GM19328 (cell line): ENCODE results near the gene ACACB.
"Not testable (repeated sequence)": the region's sequence is repeated elsewhere in the genome, so short reads cannot be mapped to it uniquely, and the experiment has no call there.

Experiments
- ATAC-seq: cut with Tn5 transposase; IDR thresholded peaks from one replicate; pipeline ENCODE4 v1.9.1; 2021; ENCODE audit warnings: mild to moderate bottlenecking, moderate library complexity; ENCODE audit not compliant: unreplicated experiment

Gene ACACB

DNA sequence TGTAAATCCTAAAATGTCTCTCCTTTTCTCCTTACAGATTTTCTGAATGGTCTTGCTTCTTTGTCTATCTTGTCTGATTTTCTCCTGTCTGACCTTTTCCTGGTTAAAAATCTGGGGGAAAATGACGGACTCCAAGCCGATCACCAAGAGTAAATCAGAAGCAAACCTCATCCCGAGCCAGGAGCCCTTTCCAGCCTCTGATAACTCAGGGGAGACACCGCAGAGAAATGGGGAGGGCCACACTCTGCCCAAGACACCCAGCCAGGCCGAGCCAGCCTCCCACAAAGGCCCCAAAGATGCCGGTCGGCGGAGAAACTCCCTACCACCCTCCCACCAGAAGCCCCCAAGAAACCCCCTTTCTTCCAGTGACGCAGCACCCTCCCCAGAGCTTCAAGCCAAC, 23.0 kb downstream of the ACACB start:
- no peak for ATAC-seq

DNA sequence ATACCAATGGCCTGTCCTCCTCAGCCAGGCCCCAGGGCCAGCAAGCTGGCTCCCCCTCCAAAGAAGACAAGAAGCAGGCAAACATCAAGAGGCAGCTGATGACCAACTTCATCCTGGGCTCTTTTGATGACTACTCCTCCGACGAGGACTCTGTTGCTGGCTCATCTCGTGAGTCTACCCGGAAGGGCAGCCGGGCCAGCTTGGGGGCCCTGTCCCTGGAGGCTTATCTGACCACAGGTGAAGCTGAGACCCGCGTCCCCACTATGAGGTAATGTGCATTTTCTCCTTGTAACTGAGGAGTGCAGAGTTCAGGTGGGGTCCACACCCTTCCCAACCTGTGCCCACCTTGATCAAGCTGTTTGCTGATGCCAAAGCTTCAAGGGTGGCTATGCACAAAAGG, 23.4 kb downstream of the ACACB start:
- ATAC-seq = no peak

DNA sequence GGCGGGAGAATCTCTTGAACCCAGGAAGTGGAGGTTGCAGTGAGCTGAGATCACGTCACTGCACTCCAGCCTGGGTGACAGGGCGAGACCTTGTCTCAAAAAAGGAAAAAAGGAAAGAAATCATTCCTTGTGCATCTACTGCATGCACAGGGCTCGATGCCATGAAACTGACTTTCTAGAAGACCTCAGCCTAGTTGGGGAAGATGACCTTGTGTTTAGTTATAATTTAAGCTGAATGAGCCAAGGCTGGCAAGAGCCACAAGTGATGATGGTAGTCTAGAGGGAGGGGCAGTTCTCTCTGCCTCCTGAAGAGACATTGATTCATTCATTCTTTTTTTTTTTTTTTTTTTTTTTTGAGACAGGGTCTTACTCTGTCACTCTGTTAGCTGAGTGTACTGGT, 24.2 kb downstream of the ACACB start:
- ATAC-seq = no peak

DNA sequence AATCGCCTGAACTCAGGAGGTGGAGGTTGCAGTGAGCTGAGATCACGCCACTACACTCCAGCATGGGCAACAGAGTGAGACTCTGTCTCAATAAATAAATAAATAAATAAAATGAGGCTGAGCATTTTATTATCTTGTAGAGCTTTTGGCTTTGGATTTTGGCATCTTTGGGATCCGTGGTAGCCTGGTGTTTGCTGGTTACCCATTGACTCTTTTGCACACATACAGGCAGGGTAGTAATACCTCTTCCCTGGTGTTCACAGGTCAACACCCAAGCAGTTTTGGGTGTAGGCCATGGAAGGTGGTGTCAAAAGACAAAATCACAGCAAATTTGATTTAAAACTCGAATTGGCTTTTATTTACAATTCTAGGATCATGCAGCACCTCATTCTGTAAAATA, 27.8 kb downstream of the ACACB start:
- ATAC-seq = no peak

DNA sequence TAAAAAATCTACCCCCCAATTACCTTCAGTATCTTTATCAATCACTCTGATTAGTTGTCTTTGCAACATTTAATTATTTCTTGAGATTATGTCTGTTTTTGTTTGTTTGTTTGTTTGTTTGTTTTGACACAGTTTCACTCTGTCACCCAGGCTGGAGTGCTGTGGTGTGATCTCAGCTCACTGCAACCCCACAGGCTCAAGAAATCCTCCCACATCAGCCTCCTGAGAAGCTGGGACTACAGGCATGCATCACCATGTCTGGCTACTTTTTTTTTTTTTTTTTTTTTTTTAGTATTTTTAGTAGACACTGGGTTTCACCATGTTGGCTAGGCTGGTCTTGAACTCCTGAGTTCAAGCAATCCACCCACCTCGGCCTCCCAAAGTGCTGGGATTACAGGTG, 30.7 kb downstream of the ACACB start:
- ATAC-seq = not testable (repeated sequence)

DNA sequence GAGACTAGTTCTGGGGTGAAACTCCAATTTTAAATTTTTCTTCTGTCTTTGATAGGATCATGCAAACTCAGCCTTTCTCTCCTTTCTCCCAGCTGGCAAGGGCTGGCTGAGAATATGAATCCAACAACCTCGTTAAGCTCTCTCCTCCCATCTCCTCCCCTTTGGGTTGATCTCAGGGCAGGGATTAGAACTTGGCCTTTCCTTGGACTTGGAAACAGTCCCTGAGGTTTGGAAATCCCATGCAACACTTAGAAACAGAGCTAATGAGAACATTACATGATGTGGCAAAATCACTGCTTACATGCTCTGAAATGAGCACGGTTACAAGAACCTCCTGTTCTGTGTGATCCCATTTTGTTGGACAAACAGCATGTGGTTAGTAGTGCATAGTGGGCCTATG, 31.6 kb downstream of the ACACB start:
- no peak for ATAC-seq

DNA sequence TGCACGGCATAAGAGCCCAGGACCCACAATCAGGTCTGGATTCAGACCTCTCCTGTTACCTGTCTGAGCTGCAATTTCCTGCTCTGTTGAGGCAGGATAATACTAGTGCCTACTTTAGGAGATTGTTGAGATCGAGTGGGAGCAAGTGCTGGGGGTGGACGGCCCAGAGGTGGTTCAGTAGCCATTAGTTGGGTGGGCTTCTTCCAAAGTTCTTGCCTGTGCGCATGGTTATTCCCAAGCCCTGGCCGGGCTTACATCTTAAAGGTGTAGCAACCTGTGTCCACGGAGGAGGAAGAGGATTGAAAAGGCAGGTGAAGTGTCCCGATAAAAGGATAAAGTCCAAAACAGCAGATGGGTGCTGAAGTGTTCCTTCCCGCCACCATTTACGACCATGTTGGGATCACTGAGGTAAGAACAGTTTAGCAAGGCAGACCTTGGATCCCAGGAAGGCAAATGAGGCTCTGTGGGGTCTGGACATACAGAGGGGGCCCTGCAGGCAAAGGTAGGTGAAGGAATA, 33.8 kb downstream of the ACACB start:
- no peak for ATAC-seq

DNA sequence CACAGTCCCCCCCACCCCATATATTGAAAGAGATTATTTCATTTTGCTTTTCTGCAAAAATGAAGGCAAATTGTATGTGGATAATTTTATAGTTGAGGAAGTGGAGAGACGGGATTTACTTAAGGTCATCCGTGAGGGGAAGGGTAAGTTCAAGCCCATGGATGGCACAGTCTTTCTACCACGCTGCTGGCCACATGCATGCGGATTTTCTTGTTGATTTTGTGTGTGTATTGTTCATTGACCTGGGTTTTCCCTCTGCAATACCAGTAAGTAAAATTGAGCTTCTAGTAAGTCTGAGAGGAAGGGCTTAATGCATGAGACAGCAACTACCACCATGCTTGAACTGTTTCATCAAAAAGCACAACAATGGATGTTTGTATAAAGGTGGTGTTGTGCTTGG, 35.1 kb downstream of the ACACB start:
- ATAC-seq = no peak

DNA sequence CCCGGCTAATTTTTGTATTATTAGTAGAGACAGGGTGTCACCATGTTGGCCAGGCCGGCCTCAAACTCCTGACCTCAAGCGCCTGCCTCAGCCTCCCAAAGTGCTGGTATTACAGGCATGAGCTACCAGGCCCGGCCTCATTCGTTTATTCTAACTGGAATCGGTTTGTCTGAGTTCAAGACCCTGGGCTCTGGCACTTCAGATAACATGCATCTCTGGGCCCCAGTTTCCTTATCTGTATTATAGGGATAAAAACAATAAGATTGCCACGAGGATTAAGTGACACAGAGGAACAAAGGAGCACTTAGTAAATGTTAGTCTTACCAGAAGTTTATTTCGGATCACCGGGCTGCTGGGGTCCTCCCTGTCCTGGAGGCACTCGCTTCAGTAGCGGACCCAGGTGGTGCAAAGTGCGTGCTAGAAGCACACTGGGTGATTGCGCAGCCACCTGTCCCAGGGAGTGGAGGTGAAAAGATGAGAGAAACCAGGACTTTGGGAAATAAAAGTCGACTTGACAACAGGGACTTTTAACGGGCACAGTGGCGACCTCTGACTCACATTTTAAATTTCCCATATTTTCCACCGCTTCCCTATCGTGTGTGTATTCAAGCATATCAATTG, 37.5 kb downstream of the ACACB start:
- no peak for ATAC-seq

DNA sequence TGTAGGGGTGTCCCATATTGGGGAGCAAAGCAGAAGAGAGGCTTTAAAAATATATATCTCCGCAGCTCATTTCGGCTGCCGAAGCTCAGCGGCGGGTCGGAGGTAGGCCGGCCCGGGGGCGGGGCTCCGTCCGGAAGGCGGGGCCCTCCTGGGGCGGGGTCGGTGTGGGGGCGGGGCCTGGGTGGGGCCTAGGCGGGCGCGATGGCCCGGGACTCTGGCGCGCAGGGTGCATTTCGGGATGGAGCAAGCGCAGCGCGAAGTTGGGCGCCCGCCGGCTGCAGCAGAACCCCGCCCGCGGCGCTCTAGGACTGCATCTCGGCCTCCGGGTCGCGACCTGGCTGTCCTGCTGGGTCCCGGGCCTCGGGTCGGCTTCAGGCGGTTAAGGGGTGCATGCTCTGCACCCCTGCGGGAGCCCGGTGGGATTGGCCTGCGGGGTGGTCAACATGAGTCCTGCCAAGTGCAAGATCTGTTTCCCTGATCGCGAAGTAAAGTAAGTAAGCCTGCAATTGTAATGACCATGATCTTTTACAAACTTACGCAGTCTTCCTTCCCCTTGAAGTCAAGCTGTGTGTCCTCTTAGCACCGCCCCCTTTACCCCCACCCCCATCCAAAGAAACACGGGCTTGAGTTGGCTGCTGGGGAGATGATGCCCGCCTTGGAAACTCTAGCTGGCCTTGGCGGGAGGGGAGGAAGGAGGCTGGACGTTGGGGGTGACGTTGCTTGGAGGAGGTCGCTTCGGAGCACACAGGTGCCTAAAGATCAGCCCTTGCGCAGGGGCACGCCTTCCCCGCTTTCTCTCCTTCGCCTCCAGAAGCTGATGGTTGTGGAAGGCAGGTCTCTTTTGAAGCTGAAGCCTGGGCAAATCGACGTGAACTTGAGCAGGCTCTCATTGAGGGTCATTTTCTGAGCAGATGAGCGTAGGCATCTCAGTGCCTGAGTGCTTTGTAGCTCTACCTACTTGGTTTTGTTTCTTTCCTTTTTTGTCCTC, 38.4 kb downstream of the ACACB start:
- ATAC-seq = peak; percentile 86

DNA sequence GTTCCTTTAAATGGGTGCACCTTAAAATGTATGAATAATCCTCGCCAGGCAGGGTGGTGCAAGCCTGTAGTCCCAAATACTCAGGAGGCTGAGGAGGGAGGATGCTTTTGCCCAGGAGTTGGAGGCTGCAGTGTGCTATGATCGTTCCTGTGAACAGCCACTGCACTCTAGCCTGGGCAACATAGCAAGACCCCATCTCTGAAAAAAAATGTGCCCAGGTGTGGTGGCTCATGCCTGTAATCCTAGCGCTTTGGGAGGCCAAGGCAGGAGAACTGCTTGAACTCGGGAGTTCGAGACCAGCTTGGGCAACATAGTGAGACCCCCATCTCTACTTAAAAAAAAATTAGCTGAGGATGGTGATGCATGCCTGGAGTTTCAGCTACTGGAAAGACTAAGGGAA, 39.6 kb downstream of the ACACB start:
- no peak for ATAC-seq

DNA sequence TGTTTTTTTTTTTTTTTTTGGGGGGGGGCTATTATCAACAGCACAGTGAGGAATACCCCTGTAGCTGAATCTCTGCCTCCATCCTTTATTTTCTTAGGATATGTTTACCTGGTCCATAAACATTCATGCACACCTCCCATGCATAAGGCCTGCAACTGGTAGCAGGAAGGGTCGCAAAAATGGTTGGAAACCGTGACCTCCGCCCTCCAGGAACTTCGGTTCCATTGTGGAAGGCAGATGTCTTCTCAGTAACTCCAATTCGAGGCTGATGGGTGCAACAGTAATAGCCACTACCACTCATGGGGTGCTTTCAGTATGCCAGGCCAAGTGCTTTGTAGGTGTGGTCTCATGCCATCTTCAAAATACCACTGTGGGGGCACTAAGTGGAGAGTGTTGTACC, 40.2 kb downstream of the ACACB start:
- no peak for ATAC-seq

DNA sequence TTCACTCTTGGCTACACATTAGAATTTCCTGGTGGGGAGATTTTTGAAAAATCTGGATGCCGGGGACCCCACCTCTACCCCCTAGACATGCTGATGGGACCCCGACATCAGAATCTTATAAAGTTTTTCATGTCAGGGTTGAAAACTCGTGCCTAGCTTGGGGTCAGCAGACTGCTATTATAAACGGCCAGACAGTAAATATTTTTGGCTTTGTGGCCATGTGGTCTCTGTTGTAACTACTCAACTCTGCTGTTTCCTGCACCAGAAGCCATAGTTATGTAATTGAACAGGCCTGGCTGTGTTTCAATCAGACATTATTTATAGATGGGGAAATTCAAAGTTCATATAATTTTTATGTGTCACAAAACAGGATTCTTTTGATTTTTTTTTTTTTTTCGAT, 41.6 kb downstream of the ACACB start:
- no peak for ATAC-seq

DNA sequence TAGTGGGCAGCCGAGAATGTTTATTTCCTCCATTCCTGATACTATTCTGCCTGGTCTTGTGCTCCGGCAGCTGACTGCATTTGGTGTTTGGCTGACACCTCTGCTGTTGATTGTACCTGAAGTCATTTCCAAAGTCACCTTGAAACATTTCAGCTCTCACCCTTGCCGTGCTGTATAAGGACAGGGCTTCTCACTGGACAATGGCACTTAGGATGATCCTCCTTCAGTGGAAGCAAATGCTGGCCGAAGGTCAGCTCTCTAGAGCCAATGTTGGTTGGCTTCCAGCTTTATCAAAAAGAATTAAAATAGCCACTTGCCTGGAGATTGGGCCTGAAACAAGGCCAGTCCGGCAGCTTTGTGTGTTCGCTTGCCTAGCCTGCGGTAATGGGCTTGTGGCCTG, 44.0 kb downstream of the ACACB start:
- ATAC-seq = no peak

DNA sequence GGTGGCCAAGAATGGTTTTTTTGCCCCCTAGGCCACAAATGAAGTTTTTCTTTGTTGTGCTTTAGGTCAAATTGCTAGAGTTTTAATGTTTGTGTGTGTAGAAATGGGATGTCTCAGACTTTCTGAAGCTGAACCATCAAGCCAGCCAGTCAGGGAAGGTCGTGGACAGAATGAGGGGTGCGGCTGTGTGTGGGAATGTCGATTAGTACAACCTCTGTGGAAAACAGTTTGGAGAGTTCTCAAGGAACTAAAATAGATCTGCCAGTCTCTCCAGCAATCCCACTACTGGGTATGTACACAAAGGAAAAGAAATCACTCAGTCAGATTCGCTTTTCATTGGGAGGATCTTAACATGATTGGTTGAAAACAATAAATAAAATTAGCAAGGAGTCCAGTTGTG, 44.5 kb downstream of the ACACB start:
- no peak for ATAC-seq

DNA sequence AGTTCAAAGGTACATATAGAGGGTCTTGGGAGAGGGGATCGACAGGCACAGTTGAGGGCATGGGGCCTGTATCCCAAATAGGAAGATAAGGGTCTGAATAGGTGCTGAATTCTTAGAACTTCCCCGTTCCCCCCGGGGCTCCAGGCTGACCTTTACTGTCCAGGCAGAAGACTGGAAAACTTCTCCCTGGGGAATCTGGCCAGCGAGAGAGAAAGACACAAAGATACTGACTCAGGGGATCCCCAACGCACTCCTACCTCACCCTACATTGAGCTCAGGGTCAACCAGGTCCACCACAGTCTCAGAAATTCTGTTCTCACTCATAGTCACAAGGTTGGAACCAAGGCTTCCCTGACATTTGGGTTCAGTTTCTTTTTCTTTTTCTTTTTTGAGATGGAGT, 46.2 kb downstream of the ACACB start:
- no peak for ATAC-seq

DNA sequence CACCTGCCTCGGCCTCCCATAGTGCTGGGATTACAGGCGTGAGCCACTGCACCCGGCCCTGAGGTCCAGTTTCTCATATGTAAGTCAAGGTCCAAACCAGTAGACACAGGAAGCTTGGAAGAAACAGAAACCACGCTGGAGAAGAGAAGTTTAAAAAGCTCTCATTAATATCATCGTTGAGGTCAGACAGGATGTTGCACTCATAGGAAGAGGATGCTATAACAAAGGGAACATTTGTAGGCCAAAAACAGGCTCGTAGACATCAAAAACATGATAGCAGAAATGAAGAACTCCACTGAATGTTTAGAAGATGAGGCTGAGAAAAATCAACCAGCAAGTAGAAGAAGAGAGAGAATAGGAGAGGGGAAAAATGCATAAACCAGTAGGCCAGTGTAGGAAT, 46.8 kb downstream of the ACACB start:
- no peak for ATAC-seq

DNA sequence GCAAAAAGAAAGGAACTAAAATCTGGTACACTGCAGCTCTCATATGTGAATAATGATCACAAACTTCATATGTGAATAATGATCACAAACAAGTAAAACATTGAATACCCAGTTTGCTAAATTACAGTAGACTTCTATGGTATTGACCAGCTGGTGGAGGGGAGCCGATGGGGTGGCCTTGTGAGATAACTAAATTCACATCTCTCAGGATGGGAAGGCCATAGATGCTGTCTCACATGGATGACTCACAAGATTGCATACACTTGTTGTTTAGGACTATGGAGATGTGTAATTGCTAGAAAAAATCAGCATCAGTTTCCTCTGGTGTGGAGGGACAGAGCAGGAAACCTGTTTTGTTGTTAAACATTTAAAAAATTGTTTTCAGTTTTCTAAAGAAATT, 49.2 kb downstream of the ACACB start:
- no peak for ATAC-seq

DNA sequence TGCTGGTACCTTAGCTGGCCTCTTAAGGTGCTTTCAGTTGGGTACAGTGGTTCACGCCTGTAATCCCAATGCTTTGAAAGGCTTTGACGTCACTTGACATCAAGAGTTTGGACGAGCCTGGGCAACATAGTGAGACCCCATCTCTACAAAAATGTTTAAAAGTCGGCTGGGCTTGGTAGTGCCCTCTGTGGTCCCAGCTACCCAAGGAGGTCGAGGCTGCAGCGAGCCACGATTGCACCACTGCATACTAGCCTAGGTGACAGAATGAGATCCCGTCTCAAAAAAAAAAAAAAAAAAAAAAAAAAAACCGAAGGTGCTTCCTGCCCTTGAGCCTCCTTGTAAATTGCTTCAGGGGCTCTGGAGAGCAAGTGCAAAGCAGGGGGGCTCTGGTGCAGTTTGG, 50.0 kb downstream of the ACACB start:
- ATAC-seq = no peak

DNA sequence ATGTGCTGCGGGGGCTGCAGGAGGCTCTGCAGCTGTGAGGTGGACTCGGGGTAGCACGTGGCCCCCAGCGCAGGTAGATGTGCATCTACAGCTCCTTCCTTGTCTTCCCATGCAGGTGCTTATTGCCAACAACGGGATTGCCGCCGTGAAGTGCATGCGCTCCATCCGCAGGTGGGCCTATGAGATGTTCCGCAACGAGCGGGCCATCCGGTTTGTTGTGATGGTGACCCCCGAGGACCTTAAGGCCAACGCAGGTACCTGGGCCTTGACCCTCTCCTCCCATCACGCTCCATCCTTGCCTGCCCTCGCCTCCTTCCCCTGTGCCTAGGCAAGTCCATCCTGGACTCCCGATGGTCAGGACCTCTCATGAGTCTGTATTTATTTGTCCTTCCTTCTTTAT, 51.4 kb downstream of the ACACB start:
- ATAC-seq = no peak

DNA sequence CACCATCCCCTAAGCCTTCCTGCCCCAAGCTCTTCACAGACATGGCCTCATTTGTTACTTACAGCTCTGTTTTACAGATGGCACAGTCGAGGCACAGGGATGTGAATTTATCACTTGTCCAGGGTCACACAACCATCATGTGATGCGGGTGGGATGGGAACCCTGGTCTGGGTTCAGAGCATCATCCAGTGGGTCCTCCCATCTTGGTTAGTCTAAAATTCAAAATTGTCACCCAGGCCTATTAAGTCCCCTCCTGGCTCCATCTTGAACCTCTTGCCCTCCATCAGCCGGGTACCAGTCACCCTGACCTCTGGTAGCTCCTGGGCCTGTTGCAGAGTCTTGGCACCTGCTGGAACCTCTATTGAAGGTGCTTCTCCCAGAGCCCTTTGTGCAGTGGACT, 52.9 kb downstream of the ACACB start:
- ATAC-seq = no peak

DNA sequence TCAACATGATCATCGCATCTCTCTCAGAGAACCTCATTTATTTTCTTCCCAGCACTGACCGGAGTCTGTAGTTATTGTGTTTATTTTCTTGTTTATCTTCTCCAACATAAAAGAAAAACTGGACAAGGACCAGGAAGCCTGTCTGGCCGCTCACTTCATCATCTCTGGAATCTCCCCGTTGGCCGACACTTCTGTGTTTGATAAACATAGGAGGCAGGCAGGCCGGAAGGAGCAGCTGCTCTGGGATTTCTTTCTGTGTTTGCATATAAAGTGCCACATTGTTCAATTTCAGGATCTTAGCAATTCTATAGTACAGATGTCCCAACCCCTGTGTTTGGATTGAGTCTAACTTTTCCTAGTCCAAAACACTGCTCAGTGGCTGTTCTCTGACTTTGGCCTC, 53.3 kb downstream of the ACACB start:
- ATAC-seq = no peak
